ENCODE results near the gene TRIM40. TPM values are rescaled to one million over a fixed set of nuclear protein-coding genes. Genes with fewer than 3 reads are reported as not detected.

Gene TRIM40
- total and polyA plus RNA-seq, 4 donors, result 0.08 to 0.20 TPM; not detected in 2

GRCh38 chr6:30185846-30186484 is 50.0 kb downstream of the TRIM40 start:
- Histone ChIP-seq H3K9ac (ENCODE audit: insufficient read depth in 1 of 2, low read length in 2 of 2) (no peak overlapping the region), H3K4me1 (ENCODE audit: control insufficient read depth in 5 of 5, insufficient read depth in 5 of 5, low read length in 5 of 5) (no peaks in the 10 kb centered on the region), H3K36me3 (ENCODE audit: control insufficient read depth in 4 of 4, insufficient read depth in 4 of 4, low read length in 4 of 4) (peaks cover 20 to 43% (median 36%) of the 10 kb centered on the region in 4 donors), H3K4me3 (no peak overlapping the region), H3K9me3 (ENCODE audit: control insufficient read depth in 4 of 4, insufficient read depth in 3 of 4, low read length in 3 of 4) (no peaks in the 10 kb centered on the region), H3K27ac (ENCODE audit: low read depth in 1 of 2, low read length in 1 of 2) (no peak overlapping the region), H3K27me3 (ENCODE audit: control insufficient read depth in 3 of 3, insufficient read depth in 3 of 3, low read length in 2 of 3) (no peaks in the 10 kb centered on the region)
- ATAC-seq (ENCODE audit: insufficient read depth, low FRiP score) (no peak), DNase-seq (no peak)
- no peak for TF ChIP-seq CTCF (IDR thresholded peaks at IDR 0.05; ENCODE audit: control extremely low read depth, extremely low read depth)
- WGBS, 2 donors, result 91 to 93% methylated on average over 20 of the region's 20 CpGs

- Histone ChIP-seq H3K4me3 (no peak overlapping the region), H3K27me3 (ENCODE audit: control insufficient read depth in 3 of 3, insufficient read depth in 3 of 3, low read length in 2 of 3) (no peaks in the 10 kb centered on the region), H3K27ac (ENCODE audit: low read depth in 1 of 2, low read length in 1 of 2) (no peak overlapping the region), H3K4me1 (ENCODE audit: control insufficient read depth in 5 of 5, insufficient read depth in 5 of 5, low read length in 5 of 5) (no peaks in the 10 kb centered on the region), H3K36me3 (ENCODE audit: control insufficient read depth in 4 of 4, insufficient read depth in 4 of 4, low read length in 4 of 4) (peaks cover 20 to 51% (median 39%) of the 10 kb centered on the region in 4 donors), H3K9ac (ENCODE audit: insufficient read depth in 1 of 2, low read length in 2 of 2) (no peak overlapping the region), H3K9me3 (ENCODE audit: control insufficient read depth in 4 of 4, insufficient read depth in 3 of 4, low read length in 3 of 4) (no peaks in the 10 kb centered on the region)
- WGBS, 2 donors, result 93 to 95% methylated on average over 5 of the region's 5 CpGs
- no peak for TF ChIP-seq CTCF (IDR thresholded peaks at IDR 0.05; ENCODE audit: control extremely low read depth, extremely low read depth)
- ATAC-seq (ENCODE audit: insufficient read depth, low FRiP score), result no peak
- DNase-seq, result no peak
Measured at GRCh38 chr6:30188541-30188940, 52.6 kb downstream of the TRIM40 start.

- no peaks in the 10 kb centered on the region for H3K27me3 ChIP-seq (ENCODE audit: control insufficient read depth in 3 of 3, insufficient read depth in 3 of 3, low read length in 2 of 3)
- WGBS, 2 donors, result 95% methylated on average over 7 of the region's 7 CpGs
- ATAC-seq (ENCODE audit: insufficient read depth, low FRiP score) (no peak), DNase-seq (no peak)
- H3K27ac ChIP-seq (ENCODE audit: low read depth in 1 of 2, low read length in 1 of 2), result no peak overlapping the region
- no peak overlapping the region for H3K9ac ChIP-seq (ENCODE audit: insufficient read depth in 1 of 2, low read length in 2 of 2)
- H3K36me3 ChIP-seq (ENCODE audit: control insufficient read depth in 4 of 4, insufficient read depth in 4 of 4, low read length in 4 of 4), result peaks cover 26 to 52% (median 33%) of the 10 kb centered on the region in 4 donors
- H3K9me3 ChIP-seq (ENCODE audit: control insufficient read depth in 4 of 4, insufficient read depth in 3 of 4, low read length in 3 of 4), result no peaks in the 10 kb centered on the region
- no peak for TF ChIP-seq CTCF (IDR thresholded peaks at IDR 0.05; ENCODE audit: control extremely low read depth, extremely low read depth)
- H3K4me1 ChIP-seq (ENCODE audit: control insufficient read depth in 5 of 5, insufficient read depth in 5 of 5, low read length in 5 of 5), result no peaks in the 10 kb centered on the region
- no peak overlapping the region for H3K4me3 ChIP-seq
Measured at GRCh38 chr6:30192076-30192475, 56.1 kb downstream of the TRIM40 start.
